ENCODE measurements around the gene OR2T27. TPM values are rescaled to one million over a fixed set of nuclear protein-coding genes. Genes with fewer than 3 reads are reported as not detected.

The OR2T27 gene
- total RNA-seq, 3 donors from 2014 or later (not counting 1 experiment from before 2014, with no cell fraction given), result not detected

DNA sequence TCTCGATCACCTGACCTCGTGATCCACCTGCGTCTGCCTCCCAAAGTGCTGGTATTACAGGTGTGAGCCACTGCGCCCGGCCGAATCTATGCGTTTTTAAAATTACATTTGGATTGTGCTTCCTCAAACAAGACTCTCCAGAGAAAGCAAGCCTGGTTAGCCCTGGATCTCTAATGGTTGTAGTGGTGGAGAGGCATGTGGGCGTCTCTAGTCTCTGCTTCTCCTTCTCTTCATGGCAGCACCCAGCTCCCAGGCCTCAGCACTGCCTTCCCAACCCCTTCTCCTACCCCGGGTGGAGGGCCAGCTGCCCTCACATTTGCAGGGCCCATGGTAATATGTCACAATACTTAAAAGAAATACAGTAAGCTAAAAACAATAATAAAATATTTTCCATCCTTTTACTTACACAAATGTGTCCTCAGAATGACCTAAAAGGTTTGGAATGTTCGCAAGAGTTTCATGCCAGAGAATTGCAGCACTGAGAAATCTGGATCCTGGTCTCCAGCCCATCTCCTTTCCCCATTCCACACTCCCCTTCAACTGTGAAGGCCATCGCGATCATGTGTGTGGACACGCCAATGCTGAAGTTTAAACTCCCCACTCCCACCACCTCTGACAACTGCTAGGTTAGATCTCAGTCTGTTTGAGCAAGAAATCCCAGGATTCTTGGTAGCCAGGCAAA lies 40.3 kb upstream of the OR2T27 start:
- Mint-ChIP-seq H3K9me3 (peaks cover 0 to 4% of the 10 kb centered on the region in 2 donors), H3K27me3 (ENCODE audit: low read depth in 2 of 2) (peaks cover 8 to 22% of the 10 kb centered on the region in 2 donors), H3K27ac (no peak overlapping the region), H3K4me1 (no peaks in the 10 kb centered on the region), H3K36me3 (no peaks in the 10 kb centered on the region), H3K4me3 (no peak overlapping the region)
- no peak overlapping the region for H3K4me3 ChIP-seq (ENCODE audit: low read length)
- no peaks in the 10 kb centered on the region for H3K27me3 ChIP-seq (ENCODE audit: control insufficient read depth, insufficient read depth, low read length)
- no peak overlapping the region for H3K27ac ChIP-seq (ENCODE audit: low read length)
- H3K36me3 ChIP-seq (ENCODE audit: control insufficient read depth, insufficient read depth, low read length), result no peaks in the 10 kb centered on the region
- 90% methylated on average over 12 of the region's 13 CpGs for WGBS (ENCODE audit: insufficient coverage)
- H3K9me3 ChIP-seq (ENCODE audit: control insufficient read depth, insufficient read depth, low read length), result no peaks in the 10 kb centered on the region
- TF ChIP-seq CTCF (IDR thresholded peaks at IDR 0.05), result no peak
- no peak for DNase-seq
- intact Hi-C loops (cut with micrococcal nuclease), result no loop called here
- no peak for ATAC-seq
- H3K4me1 ChIP-seq (ENCODE audit: control insufficient read depth, insufficient read depth, low read length), result no peaks in the 10 kb centered on the region

DNA sequence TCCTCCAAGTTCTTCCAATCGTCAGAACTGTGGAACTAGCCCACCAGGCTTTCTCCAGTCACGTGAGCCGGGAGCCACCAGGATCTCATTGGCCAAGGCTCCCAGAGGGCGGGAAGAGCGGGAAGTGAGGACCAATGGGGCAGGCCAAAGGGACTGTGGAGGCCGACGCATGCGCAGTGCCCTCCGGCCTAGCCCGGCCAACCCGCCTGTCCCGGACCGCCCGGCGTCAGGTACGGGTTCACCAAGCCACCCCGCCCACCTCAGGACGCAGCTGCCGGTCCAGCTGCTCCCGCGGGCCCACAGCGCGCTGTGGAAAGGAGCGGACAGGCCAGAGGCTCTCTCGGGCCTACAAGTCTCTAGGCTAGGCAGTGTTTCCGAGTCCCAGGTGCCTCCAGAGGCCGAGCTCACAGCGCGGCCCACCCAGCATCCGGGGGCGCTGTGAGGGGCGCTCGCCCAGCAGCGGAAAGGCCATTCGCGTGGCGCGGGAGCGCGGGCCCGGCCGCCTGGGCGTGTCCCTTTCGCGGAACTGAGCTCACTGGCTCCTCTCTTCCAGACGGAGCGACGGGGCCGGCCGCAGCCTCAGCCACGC lies 36.3 kb upstream of the OR2T27 start:
- Mint-ChIP-seq H3K27ac (no peak overlapping the region), H3K36me3 (no peaks in the 10 kb centered on the region), H3K4me3 (no peak overlapping the region), H3K9me3 (peaks cover 0 to 6% of the 10 kb centered on the region in 2 donors), H3K27me3 (ENCODE audit: low read depth in 2 of 2) (peaks cover 6 to 24% of the 10 kb centered on the region in 2 donors), H3K4me1 (no peaks in the 10 kb centered on the region)
- H3K9me3 ChIP-seq (ENCODE audit: control insufficient read depth, insufficient read depth, low read length), result no peaks in the 10 kb centered on the region
- ATAC-seq (no peak), DNase-seq (no peak)
- H3K4me3 ChIP-seq (ENCODE audit: low read length), result no peak overlapping the region
- WGBS (ENCODE audit: insufficient coverage), result 91% methylated on average over 51 of the region's 51 CpGs
- no peaks in the 10 kb centered on the region for H3K36me3 ChIP-seq (ENCODE audit: control insufficient read depth, insufficient read depth, low read length)
- H3K27ac ChIP-seq (ENCODE audit: low read length), result no peak overlapping the region
- intact Hi-C loops (cut with micrococcal nuclease), result no loop called here
- no peaks in the 10 kb centered on the region for H3K27me3 ChIP-seq (ENCODE audit: control insufficient read depth, insufficient read depth, low read length)
- H3K4me1 ChIP-seq (ENCODE audit: control insufficient read depth, insufficient read depth, low read length), result no peaks in the 10 kb centered on the region
- TF ChIP-seq CTCF (IDR thresholded peaks at IDR 0.05), result no peak

GRCh38 chr1:248688527-248689298 lies 33.4 kb upstream of the OR2T27 start:
- H3K4me3 Mint-ChIP-seq, result no peak overlapping the region
- Histone ChIP-seq H3K27me3 (ENCODE audit: control insufficient read depth, insufficient read depth, low read length) (no peaks in the 10 kb centered on the region), H3K27ac (ENCODE audit: low read length) (no peak overlapping the region), H3K9me3 (ENCODE audit: control insufficient read depth, insufficient read depth, low read length) (no peaks in the 10 kb centered on the region), H3K4me1 (ENCODE audit: control insufficient read depth, insufficient read depth, low read length) (no peaks in the 10 kb centered on the region), H3K36me3 (ENCODE audit: control insufficient read depth, insufficient read depth, low read length) (no peaks in the 10 kb centered on the region), H3K4me3 (ENCODE audit: low read length) (no peak overlapping the region)
- H3K4me1 Mint-ChIP-seq, result no peaks in the 10 kb centered on the region
- no peak for DNase-seq
- intact Hi-C loops (cut with micrococcal nuclease), result no loop called here
- H3K9me3 Mint-ChIP-seq, result peaks cover 0 to 6% of the 10 kb centered on the region in 2 donors
- WGBS (ENCODE audit: insufficient coverage), result 88% methylated on average over 4 of the region's 4 CpGs
- H3K36me3 Mint-ChIP-seq, result no peaks in the 10 kb centered on the region
- no peak for ATAC-seq
- H3K27ac Mint-ChIP-seq, result no peak overlapping the region
- peaks cover 6 to 13% of the 10 kb centered on the region in 2 donors for H3K27me3 Mint-ChIP-seq (ENCODE audit: low read depth in 2 of 2)
- TF ChIP-seq CTCF (IDR thresholded peaks at IDR 0.05), result no peak
